Measurements from ENCODE around the gene IGF2BP1.

Gene IGF2BP1

GRCh38 chr17:48997103-48997826 is at the start of gene IGF2BP1:
Gene IGF2BP1 (plus strand): TSS chr17:48997385. CDS start chr17:48997746, 361 bp downstream.
- no peak for DNase-seq (ENCODE audit: low spot score)

GRCh38 chr17:48951572-48951971 is 45.6 kb upstream of the IGF2BP1 start:
- DNase-seq (ENCODE audit: low spot score) = no peak

- DNase-seq (ENCODE audit: low spot score) = no peak
Observed at GRCh38 chr17:48952904-48953303, 44.3 kb upstream of the IGF2BP1 start.

- no peak for DNase-seq (ENCODE audit: low spot score)
Observed at GRCh38 chr17:48954300-48954755, 42.9 kb upstream of the IGF2BP1 start.

GRCh38 chr17:48960834-48961515 is 36.2 kb upstream of the IGF2BP1 start:
- DNase-seq (ENCODE audit: low spot score) = no peak

- no peak for DNase-seq (ENCODE audit: low spot score)
Observed at GRCh38 chr17:48961516-48962233, 35.5 kb upstream of the IGF2BP1 start.

GRCh38 chr17:48970224-48970623 is 27.0 kb upstream of the IGF2BP1 start:
- DNase-seq (ENCODE audit: low spot score) = no peak

GRCh38 chr17:48970865-48971687 is 26.1 kb upstream of the IGF2BP1 start:
- DNase-seq (ENCODE audit: low spot score) = no peak

- no peak for DNase-seq (ENCODE audit: low spot score)
Observed at GRCh38 chr17:48972749-48973097, 24.5 kb upstream of the IGF2BP1 start.

GRCh38 chr17:48973806-48974205 is 23.4 kb upstream of the IGF2BP1 start:
- DNase-seq (ENCODE audit: low spot score) = no peak

- DNase-seq (ENCODE audit: low spot score) = no peak
Observed at GRCh38 chr17:48981927-48982539, 15.2 kb upstream of the IGF2BP1 start.

GRCh38 chr17:48985436-48986245 is 11.5 kb upstream of the IGF2BP1 start:
- DNase-seq (ENCODE audit: low spot score) = no peak

GRCh38 chr17:48989100-48989499 is 8.1 kb upstream of the IGF2BP1 start:
- DNase-seq (ENCODE audit: low spot score) = no peak

- DNase-seq (ENCODE audit: low spot score) = no peak
Observed at GRCh38 chr17:48990882-48991357, 6.3 kb upstream of the IGF2BP1 start.

GRCh38 chr17:48992444-48992843 is 4.7 kb upstream of the IGF2BP1 start:
- DNase-seq (ENCODE audit: low spot score) = no peak

GRCh38 chr17:48993305-48993704 is 3.9 kb upstream of the IGF2BP1 start:
- DNase-seq (ENCODE audit: low spot score) = no peak

GRCh38 chr17:48993951-48994350 is 3.2 kb upstream of the IGF2BP1 start:
- DNase-seq (ENCODE audit: low spot score) = no peak

- DNase-seq (ENCODE audit: low spot score) = no peak
Observed at GRCh38 chr17:48994549-48995303, 2.5 kb upstream of the IGF2BP1 start.

GRCh38 chr17:48995304-48995973 is 1.7 kb upstream of the IGF2BP1 start:
- no peak for DNase-seq (ENCODE audit: low spot score)
